Thymus (tissue), 11 donors: ENCODE results near the gene DCHS1. TPM values are rescaled to one million over a fixed set of nuclear protein-coding genes. Genes with fewer than 3 reads are reported as not detected.

ENCODE experiments used
- DNase-seq, 9 donors: peaks; one replicate each; pipeline ENCODE4 v3.0.0-alpha.2; 2013; ENCODE audit warnings: low spot score in 9 of 9, low read depth in 6 of 9, missing footprints in 1 of 9
- H3K27ac ChIP-seq, 2 donors: one replicate each; pipeline ENCODE4 v1.5.1; 2013; ENCODE audit warnings: control low read depth in 1 of 2, low read depth in 1 of 2, low read length in 1 of 2, mild to moderate bottlenecking in 1 of 2, moderate library complexity in 1 of 2
- H3K27me3 ChIP-seq, 2 donors: one replicate each; pipeline ENCODE4 v1.5.1; 2013; ENCODE audit warnings: low read length in 1 of 2; ENCODE audit not compliant: control insufficient read depth in 2 of 2, insufficient read depth in 1 of 2
- H3K36me3 ChIP-seq, 2 donors: one replicate each; pipeline ENCODE4 v1.5.1; 2013; ENCODE audit warnings: low read length in 1 of 2, mild to moderate bottlenecking in 1 of 2, moderate library complexity in 1 of 2; ENCODE audit not compliant: control insufficient read depth in 2 of 2, insufficient read depth in 2 of 2
- H3K4me1 ChIP-seq, 2 donors: one replicate each; pipeline ENCODE4 v1.5.1; 2013; ENCODE audit warnings: low read length in 2 of 2; ENCODE audit not compliant: control insufficient read depth in 2 of 2, insufficient read depth in 2 of 2
- H3K4me3 ChIP-seq, 2 donors: one replicate each; pipeline ENCODE4 v1.5.1; 2013; ENCODE audit warnings: low read length in 2 of 2, control low read depth in 1 of 2, mild to moderate bottlenecking in 1 of 2
- H3K9me3 ChIP-seq, 2 donors: one replicate each; pipeline ENCODE4 v1.5.1; 2013; ENCODE audit warnings: low read length in 1 of 2, mild to moderate bottlenecking in 1 of 2; ENCODE audit not compliant: control insufficient read depth in 2 of 2, insufficient read depth in 1 of 2
- WGBS: extraction: QIAGEN DNeasy Blood & Tissue Kit; methylation state at CpG from one replicate; pipeline ENCODE4 v1.1.7; 2013; 5-methylcytosine and 5-hydroxymethylcytosine counted together
- polyA plus RNA-seq: library from polyadenylated mRNA; stranded (reverse); fragments of 200-250 nt; gene quantifications from one replicate; pipeline ENCODE4 v1.2.3, GENCODE V29; 2013
- total RNA-seq: library from RNA; stranded (reverse); fragments of 120-200 nt; gene quantifications from one replicate; pipeline ENCODE4 v1.2.4, GENCODE V29; 2013
- donor health status: healthy.

The DCHS1 gene
- total and polyA plus RNA-seq, 2 donors: 3.2 to 6.5 TPM

DNA sequence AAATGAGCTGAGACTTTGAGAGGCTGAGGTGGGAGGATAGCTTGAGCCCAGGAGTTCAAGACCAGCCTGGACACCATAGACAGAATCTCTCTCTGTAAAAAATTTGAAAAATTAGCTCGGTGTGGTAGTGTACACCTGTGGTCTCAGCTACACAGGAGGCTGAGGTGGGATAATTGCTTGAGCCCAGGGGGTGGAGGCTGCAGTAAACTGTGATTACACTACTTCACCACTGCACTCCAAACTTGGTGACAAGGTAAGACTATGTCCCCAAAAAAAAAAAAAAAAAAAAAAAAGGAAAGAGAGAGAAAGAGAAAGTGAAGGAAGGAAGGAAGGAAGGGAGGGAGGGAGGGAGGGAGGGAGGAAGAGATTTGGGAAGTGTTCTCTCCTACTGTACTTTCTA lies 77.5 kb downstream of the DCHS1 start:
- no peak for DNase-seq
- H3K27ac ChIP-seq: no peak overlapping the region
- no peaks in the 10 kb centered on the region for H3K27me3 ChIP-seq
- no peaks in the 10 kb centered on the region for H3K9me3 ChIP-seq
- H3K36me3 ChIP-seq: peaks cover 2 to 4% of the 10 kb centered on the region in 2 donors
- no peaks in the 10 kb centered on the region for H3K4me1 ChIP-seq
- WGBS: 98% methylated on average over 1 of the region's 1 CpG
- H3K4me3 ChIP-seq: no peak overlapping the region

DNA sequence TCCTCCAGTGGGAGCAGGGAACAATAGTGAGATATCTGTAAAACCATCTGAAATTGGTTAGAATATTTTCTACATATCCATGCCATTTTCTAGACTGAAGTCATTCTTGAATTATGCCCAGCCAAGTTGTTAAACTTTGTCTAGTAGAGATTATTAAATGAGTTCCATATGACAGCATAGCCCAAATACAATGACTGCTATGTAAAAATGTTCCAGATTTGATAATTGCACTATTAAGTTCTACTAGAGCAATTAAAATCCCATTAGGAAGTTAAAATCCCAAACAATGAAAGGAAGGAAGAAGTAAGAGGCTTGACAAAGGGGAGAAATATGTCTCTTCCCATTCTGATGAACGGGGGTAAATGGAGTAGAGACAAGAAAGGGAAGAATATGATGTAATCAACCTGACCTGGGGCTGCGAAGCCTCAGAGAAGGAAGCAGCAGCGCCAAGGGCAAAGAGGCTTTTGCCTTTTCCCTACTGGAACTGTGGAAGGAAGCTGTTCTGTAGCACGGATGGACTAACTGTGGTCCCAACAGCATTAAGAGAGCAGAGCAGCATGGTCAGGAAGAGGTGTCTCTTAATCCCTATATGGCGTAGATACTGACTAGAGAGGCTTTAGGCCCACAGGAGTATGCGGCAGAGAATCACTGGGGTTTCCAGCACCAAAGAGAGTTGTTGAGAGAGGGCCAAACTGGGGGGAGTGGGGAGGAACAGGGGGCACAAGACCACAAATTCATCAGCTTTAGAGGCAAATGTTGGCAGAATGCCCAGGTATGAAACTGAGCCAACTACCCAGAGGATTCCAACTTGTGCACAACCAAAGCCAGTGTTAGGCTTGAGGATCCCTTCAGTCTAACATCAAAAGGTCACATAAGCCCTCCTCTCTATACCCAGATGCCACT lies 78.9 kb downstream of the DCHS1 start:
- H3K4me3 ChIP-seq: no peak overlapping the region
- 64% methylated on average over 6 of the region's 6 CpGs for WGBS
- peaks cover 0 to under 1% of the 10 kb centered on the region in 2 donors for H3K9me3 ChIP-seq
- no peaks in the 10 kb centered on the region for H3K4me1 ChIP-seq
- H3K27ac ChIP-seq: no peak overlapping the region
- H3K27me3 ChIP-seq: no peaks in the 10 kb centered on the region
- H3K36me3 ChIP-seq: peaks cover 2 to 4% of the 10 kb centered on the region in 2 donors
- DNase-seq: no peak

GRCh38 chr11:6574816-6575715 lies 80.5 kb downstream of the DCHS1 start:
- Histone ChIP-seq H3K4me1 (no peaks in the 10 kb centered on the region), H3K4me3 (no peak overlapping the region), H3K27me3 (no peaks in the 10 kb centered on the region), H3K36me3 (peaks cover 0 to 6% of the 10 kb centered on the region in 2 donors), H3K27ac (no peak overlapping the region), H3K9me3 (peaks cover 0 to 8% of the 10 kb centered on the region in 2 donors)
- DNase-seq: no peak
- WGBS: 98% methylated on average over 6 of the region's 6 CpGs

DNA sequence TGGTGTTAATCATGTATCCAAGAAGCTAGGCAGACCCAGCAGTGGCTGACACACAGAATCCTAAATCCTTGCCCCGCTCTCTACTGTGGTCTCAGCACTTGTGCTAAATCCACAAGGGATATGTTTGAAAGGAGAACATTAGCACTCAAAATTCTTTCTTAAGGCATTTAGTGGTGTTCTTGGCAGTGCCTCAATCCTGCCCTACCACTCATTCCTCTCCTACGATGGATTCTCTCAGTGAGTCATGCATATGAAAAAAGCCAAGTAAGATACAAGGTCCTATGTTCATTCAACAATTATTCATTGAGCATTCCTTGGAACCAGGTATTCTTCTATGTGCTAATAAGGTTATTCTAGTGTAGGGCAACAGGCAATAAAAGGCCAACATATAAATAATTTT lies 83.4 kb downstream of the DCHS1 start:
- no peak overlapping the region for H3K27ac ChIP-seq
- H3K9me3 ChIP-seq: peaks cover 0 to 8% of the 10 kb centered on the region in 2 donors
- WGBS: 96% methylated on average over 2 of the region's 2 CpGs
- no peak overlapping the region for H3K4me3 ChIP-seq
- peaks cover 0 to 5% of the 10 kb centered on the region in 2 donors for H3K36me3 ChIP-seq
- peaks cover 0 to 3% of the 10 kb centered on the region in 2 donors for H3K4me1 ChIP-seq
- no peak for DNase-seq
- no peaks in the 10 kb centered on the region for H3K27me3 ChIP-seq

DNA sequence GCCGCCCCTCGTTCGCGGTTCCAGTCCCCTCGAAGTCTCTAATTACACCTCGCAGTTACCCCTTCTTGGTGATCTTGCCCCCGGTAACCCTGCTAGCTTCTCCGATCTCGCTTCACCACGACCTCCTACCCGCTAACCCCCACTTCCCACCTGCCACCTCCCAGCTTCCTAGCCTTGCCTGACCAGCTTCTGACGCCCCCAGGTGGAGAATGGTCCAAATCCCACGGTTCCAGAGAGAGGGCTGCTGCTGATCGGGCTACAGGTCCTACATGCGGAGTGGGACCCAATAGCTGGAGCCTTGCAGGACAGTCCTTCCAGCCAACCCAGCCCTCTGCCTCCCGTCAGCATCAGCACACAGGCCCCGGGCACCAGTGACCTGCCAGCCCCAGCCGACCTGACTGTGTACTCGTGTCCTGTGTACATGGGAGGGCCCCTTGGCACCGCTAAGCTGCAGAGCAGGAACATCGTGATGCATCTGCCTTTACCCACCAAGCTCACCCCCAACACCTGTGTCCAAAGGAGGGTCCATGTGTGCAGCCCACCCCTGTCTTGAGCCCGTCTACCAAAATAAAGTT lies 84.1 kb downstream of the DCHS1 start:
- Histone ChIP-seq H3K9me3 (peaks cover 0 to 8% of the 10 kb centered on the region in 2 donors), H3K4me1 (peaks cover 0 to 3% of the 10 kb centered on the region in 2 donors), H3K36me3 (peaks cover 0 to 5% of the 10 kb centered on the region in 2 donors), H3K4me3 (no peak overlapping the region), H3K27ac (no peak overlapping the region), H3K27me3 (no peaks in the 10 kb centered on the region)
- no peak for DNase-seq
- 96% methylated on average over 22 of the region's 22 CpGs for WGBS

Other genes with a start within 250 kb of the DCHS1 start
- 47.0 TPM for gene APBB1, start 236.7 kb downstream of the DCHS1 start, total RNA-seq
- 70.6 TPM for gene APBB1, start 236.7 kb downstream of the DCHS1 start, polyA plus RNA-seq
- gene HPX, start 214.8 kb downstream of the DCHS1 start, total RNA-seq: 0.38 TPM
- 1.9 TPM for gene HPX, start 214.8 kb downstream of the DCHS1 start, polyA plus RNA-seq
- 2.8 TPM for gene TRIM3, start 181.9 kb downstream of the DCHS1 start, total RNA-seq
- 8.3 TPM for gene TRIM3, start 181.9 kb downstream of the DCHS1 start, polyA plus RNA-seq
- gene ARFIP2, start 174.5 kb downstream of the DCHS1 start, total RNA-seq: 27.4 TPM
- gene ARFIP2, start 174.5 kb downstream of the DCHS1 start, polyA plus RNA-seq: 40.7 TPM
- gene TIMM10B, start 174.3 kb downstream of the DCHS1 start, total RNA-seq: 18.7 TPM
- gene TIMM10B, start 174.3 kb downstream of the DCHS1 start, polyA plus RNA-seq: 18.5 TPM
- gene DNHD1, start 158.5 kb downstream of the DCHS1 start, total RNA-seq: 3.4 TPM
- 21.6 TPM for gene DNHD1, start 158.5 kb downstream of the DCHS1 start, polyA plus RNA-seq
- gene RRP8, start 52.2 kb downstream of the DCHS1 start, total RNA-seq: 22.0 TPM
- gene RRP8, start 52.2 kb downstream of the DCHS1 start, polyA plus RNA-seq: 32.2 TPM
- gene ILK, start 52.0 kb downstream of the DCHS1 start, total RNA-seq: 68.6 TPM
- 74.6 TPM for gene ILK, start 52.0 kb downstream of the DCHS1 start, polyA plus RNA-seq
- 160 TPM for gene TAF10, start 43.6 kb downstream of the DCHS1 start, total RNA-seq
- gene TAF10, start 43.6 kb downstream of the DCHS1 start, polyA plus RNA-seq: 119 TPM
- 14.5 TPM for gene TPP1, start 36.4 kb downstream of the DCHS1 start, total RNA-seq
- 59.4 TPM for gene TPP1, start 36.4 kb downstream of the DCHS1 start, polyA plus RNA-seq
- 43.8 TPM for gene MRPL17, start 27.5 kb upstream of the DCHS1 start, total RNA-seq
- 42.2 TPM for gene MRPL17, start 27.5 kb upstream of the DCHS1 start, polyA plus RNA-seq
- gene OR2AG2, start 116.2 kb upstream of the DCHS1 start, total RNA-seq: 0.05 TPM
- 0.05 TPM for gene OR2AG2, start 116.2 kb upstream of the DCHS1 start, polyA plus RNA-seq
- not detected for gene OR2AG1, start 127.2 kb upstream of the DCHS1 start, total RNA-seq
- gene OR2AG1, start 127.2 kb upstream of the DCHS1 start, polyA plus RNA-seq: 0.02 TPM
- 0.05 TPM for gene OR6A2, start 143.9 kb upstream of the DCHS1 start, total RNA-seq
- gene OR6A2, start 143.9 kb upstream of the DCHS1 start, polyA plus RNA-seq: 0.05 TPM
- gene OR10A5, start 189.9 kb upstream of the DCHS1 start, total RNA-seq: not detected
- not detected for gene OR10A5, start 189.9 kb upstream of the DCHS1 start, polyA plus RNA-seq
- not detected for gene OR10A2, start 207.2 kb upstream of the DCHS1 start, total RNA-seq
- not detected for gene OR10A2, start 207.2 kb upstream of the DCHS1 start, polyA plus RNA-seq
- gene OR10A4, start 220.8 kb upstream of the DCHS1 start, total RNA-seq: not detected
- not detected for gene OR10A4, start 220.8 kb upstream of the DCHS1 start, polyA plus RNA-seq
- 0.14 TPM for gene OR2D2, start 236.7 kb upstream of the DCHS1 start, total RNA-seq
- gene OR2D2, start 236.7 kb upstream of the DCHS1 start, polyA plus RNA-seq: not detected